DOHH2 (cell line): ENCODE measurements around the gene PRRC2C.

Source experiments
- EZH2phosphoT487 ChIP-seq: fragments of 200-600 bp; sonication (generic); IDR thresholded peaks from 2 replicates; pipeline ENCODE4 v1.6.1; 2017; ENCODE audit warnings: borderline replicate concordance, mild to moderate bottlenecking, antibody characterized with exemption, low read length, moderate library complexity, mixed read lengths
- TF ChIP-seq, protein P1 (sequence below): fragments of 200-600 bp; sonication (generic); IDR thresholded peaks from one replicate; pipeline ENCODE4 v1.5.1; 2014; ENCODE audit warnings: antibody characterized with exemption, mild to moderate bottlenecking, low read depth, low read length; ENCODE audit not compliant: poor library complexity, severe bottlenecking

DNA sequence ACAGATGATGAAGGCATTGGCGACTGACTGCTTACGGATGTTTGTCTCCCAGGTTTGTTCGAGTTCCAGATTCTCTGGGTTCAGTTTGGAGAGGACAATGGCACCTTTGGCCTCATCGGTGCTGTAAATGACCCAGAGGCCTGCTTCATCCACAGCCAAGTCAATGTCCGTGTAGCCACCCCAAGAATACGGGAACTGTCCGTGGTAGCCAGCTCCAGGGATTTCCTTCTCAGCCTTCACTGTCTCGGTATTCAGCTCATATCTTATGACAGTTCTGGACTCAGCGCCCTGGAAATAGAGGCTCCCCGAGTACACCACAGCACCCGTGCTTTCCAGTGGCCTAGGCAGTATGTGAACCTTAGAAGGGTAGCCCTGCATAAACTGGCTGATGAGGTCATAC is 150.8 kb downstream of the PRRC2C start:
- TF ChIP-seq, protein P1, sequence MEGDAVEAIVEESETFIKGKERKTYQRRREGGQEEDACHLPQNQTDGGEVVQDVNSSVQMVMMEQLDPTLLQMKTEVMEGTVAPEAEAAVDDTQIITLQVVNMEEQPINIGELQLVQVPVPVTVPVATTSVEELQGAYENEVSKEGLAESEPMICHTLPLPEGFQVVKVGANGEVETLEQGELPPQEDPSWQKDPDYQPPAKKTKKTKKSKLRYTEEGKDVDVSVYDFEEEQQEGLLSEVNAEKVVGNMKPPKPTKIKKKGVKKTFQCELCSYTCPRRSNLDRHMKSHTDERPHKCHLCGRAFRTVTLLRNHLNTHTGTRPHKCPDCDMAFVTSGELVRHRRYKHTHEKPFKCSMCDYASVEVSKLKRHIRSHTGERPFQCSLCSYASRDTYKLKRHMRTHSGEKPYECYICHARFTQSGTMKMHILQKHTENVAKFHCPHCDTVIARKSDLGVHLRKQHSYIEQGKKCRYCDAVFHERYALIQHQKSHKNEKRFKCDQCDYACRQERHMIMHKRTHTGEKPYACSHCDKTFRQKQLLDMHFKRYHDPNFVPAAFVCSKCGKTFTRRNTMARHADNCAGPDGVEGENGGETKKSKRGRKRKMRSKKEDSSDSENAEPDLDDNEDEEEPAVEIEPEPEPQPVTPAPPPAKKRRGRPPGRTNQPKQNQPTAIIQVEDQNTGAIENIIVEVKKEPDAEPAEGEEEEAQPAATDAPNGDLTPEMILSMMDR, result no peak
- TF ChIP-seq EZH2phosphoT487, result no peak
